Myocyte (in vitro differentiated cells): ENCODE results near the gene ODAD4. TPM values are rescaled to one million over a fixed set of nuclear protein-coding genes. Genes with fewer than 3 reads are reported as not detected.
A peak's percentile ranks its signal among the peaks of the same experiment; 100 is the strongest.

Experiments
- DNase-seq: peaks from one replicate; pipeline ENCODE4 v3.0.0-alpha.2; 2012; ENCODE audit warnings: low read depth
- total RNA-seq: library from RNA; depleted of rRNA; stranded (reverse); fragments of >200 nt; gene quantifications from 2 replicates; pipeline ENCODE4 v1.2.3, GENCODE V29; 2014

Gene ODAD4
- total RNA-seq, 1 donor from 2014 or later = 1.8 TPM

DNA sequence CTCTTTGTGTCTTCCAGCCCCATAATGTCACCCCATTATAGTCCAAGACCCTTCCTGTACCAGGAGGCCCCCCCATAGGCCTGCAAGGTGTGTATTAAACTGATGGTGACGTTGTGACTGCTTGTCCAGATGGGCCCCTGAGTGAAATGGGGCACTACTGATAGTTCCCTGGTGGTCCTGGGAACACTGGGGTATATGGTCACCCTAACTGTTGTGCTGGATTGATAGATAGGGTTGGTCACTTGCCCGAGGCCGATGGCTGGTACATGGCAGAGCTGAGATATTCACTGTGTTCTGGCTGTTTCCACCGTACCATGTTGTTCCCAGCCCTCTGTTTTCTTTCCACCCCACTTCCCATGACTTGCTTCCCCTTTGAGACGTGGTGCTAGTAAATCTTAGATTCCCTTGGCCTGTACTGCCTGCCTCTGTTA is 40.5 kb downstream of the ODAD4 start:
- DNase-seq = no peak

DNA sequence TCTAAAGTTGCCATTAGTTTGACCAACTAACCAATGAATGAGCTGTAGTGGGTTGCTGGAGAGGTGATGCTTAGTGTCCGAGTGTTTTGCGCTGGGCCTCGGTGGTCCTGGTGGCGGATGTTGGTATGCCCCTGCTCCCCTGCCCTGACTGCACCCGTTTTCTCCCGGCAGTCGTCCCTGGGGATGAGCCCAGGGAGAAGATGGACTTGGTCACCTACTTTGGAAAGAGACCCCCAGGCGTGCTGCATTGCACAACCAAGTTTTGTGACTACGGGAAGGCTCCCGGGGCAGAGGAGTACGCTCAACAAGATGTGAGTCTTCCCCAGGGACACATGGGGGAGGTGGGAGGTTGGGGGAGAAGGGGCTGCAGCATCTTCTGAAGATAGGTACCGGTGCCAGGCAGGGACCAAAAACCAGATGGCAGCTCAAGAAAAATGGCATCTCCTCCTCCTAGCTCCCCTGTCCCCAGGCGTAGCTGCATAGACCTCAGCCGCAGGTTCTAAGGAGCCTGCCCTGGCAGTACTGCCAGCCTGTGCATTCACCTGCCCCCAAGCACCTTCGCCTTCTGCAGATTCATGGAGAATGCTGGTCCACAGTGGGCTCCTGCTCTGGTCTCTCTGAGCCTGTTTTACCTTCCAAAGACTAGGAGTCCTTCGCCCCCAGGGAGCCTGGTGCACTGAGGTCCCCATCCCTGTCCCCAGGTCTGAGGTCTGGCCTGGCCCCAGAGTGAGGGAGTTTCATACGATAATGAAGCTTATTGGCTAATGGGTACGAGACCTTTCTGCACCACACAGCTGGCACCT is 41.5 kb downstream of the ODAD4 start:
- no peak for DNase-seq

DNA sequence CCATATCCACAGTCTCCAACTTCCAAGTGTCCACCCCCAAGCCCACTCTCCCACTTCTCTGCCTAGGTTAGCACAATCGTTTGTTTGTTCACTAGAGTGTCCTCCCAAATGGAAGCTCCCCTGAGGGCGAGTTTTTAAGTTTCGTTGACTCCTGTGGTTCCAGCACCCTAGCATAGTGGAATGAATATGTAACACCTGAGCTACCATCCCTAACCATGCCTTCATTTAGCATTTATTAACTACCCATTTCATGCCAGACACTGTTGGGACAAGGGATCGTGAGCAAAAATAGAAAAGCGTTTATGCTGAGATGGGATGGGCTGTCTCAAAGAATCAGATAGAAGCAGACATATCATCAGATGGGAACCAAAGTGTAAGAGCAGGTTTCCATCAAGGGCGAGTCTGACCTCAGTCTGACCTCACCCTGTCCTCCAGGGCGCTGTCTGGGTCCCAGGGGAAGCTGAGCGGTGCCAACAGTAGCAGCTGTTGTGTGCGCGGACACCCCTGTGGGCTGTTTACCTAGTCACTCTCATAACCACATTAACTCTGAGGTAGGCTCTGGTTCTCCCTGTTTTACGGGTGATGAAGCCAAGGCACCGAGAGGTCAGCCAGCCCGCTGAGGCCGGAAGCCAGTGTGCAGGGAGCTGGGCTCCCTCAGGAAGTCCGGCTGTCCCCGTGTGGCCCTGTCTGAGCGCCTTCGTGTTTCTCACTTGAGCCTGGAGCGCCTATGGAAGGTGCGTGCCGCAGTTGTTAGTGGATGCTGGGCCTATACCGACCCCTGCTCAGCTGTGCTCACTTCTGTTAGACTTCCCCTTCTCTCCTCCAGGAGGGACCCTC is 42.4 kb downstream of the ODAD4 start:
- DNase-seq = peak; percentile 89

DNA sequence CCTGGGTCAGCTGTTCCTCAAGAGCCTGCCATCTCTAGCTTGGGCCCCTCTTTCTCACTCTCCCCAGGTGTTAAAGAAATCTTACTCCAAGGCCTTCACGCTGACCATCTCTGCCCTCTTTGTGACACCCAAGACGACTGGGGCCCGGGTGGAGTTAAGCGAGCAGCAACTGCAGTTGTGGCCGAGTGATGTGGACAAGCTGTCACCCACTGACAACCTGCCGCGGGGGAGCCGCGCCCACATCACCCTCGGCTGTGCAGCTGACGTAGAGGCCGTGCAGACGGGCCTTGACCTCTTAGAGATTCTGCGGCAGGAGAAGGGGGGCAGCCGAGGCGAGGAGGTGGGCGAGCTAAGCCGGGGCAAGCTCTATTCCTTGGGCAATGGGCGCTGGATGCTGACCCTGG is 43.0 kb downstream of the ODAD4 start:
- peak; percentile 78 for DNase-seq

DNA sequence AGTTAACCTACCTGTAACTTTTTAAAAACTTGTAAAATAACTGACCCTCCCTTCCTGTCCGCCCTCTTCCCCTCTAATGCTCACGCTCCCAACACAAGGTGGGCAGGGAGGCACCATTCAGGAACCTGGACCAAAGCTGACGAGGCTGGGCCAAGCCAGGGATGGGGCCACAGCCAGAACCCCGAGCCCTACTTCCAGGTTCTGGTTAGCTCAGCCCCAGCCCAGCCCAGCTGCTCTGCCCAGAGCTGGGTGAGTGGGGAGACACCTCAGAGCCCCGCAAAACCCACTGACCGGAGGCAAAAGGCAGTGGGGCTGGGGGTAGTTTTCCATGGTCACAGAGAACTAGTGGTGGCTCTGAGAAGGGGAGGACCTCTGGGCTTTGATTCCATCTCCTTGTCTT is 43.6 kb downstream of the ODAD4 start:
- no peak for DNase-seq

DNA sequence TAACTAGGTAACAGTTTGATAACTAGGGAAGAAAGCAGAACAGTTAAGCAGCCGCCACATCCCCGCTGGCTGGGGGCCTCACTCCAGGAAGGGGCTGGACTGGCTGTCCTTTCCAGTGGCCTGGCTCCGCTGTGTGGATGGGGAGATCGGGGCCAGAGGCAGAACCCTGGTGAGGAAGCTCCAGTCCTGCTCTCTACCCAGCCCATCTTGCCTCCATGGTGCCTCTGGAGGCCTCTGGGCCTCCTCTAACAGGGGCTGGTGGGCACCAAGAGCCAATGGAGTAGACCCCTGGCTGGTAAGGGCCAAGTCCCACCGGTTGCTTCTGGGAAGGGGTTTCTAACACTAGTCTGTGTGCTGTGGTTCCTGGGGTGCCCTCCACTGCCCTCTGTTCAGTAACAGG is 44.2 kb downstream of the ODAD4 start:
- DNase-seq = no peak

DNA sequence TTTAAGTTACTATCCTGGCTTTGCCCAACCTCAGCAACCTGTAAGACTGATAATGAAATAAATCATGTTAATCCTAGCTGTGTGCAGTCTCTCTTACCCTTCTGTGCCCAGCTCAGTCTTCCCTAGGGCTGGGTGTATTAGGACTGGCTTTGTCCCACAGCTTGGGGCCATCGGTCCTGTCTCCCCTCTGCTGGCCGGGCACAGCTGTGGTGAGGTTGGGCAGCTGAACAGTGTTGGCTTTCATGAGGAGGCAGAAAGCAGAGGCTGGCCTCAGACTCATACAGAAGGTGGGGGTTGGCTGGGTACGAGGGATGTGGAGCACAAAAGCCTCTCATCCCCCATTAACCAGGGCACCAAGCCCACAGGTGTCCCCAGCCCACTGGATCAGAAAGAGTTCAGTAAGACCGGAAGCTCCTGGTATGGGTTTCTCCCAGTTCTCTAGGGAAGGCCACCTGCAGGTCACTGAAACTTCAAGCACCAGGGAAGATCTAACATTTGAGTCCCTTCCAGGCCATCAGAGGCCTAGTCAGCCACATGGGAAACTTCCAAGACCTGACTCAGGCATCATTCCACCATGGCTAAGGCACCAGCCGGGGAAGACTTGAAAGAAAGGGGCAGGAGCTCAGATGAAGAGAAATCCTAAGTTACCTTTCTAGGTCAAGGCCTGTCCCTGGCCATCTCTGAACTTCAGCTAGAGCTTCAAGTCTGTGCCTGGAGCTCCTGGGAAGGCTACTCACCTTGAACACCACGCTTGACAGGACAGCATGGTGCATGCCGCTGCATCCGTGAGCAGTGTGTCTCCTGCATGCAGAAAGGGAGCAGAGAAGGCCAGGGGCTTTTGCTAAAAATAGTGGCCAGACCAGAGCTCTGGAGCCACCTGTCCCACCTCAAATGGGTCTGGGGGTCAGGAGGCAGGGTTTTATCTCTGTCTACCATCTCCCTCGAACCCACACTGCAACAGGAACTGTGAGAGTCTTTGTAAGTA is 45.0 kb downstream of the ODAD4 start:
- peak; percentile 49 for DNase-seq

DNA sequence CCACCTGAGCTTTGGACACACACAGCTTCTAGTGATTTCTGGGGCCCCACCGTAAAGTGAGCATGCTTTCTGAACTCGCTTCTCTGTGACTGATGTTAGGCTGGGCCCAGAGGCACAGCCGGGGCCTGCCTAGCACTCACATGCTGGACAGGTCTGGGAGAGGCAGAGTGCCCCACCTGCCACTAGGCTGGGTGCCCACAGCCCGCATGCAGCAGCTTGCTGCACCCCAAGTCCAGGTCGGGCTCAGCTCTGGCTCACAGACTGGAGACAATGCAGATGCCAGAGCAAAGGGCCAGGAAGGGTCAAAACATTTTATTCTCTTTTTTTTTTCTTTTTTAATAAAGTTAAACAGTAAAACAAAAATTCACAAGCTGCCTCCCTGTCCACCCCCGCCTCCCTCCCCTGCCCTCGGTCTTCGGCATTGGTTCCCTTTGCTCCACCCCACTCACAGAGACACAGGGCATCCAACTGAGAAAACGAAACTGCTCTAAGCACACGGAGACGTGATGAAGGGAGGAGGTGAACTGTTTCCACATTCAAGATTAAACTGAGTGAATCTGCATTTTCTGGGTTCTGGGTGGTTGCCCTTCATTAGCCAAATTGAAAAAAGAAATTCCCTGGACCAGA is 45.8 kb downstream of the ODAD4 start:
- DNase-seq = no peak

DNA sequence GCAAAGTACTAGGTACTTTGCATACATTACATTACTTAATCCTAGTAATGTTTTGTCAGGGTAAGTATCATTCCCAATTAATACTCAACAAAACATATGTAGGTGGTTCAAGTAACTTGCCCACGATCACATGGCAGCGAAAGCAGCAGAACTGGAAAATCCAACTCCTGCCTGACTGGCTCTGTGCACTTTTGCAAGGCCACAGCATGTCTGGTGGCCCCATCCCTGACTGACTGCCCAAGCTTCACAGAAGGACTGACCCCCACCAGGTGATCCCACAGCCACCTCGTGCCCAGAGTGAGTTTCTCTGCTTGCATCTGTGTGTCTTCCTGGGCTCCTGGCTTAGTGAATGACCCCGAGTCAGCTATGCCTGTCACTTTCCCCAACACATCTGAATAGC is 47.6 kb downstream of the ODAD4 start:
- DNase-seq = no peak

DNA sequence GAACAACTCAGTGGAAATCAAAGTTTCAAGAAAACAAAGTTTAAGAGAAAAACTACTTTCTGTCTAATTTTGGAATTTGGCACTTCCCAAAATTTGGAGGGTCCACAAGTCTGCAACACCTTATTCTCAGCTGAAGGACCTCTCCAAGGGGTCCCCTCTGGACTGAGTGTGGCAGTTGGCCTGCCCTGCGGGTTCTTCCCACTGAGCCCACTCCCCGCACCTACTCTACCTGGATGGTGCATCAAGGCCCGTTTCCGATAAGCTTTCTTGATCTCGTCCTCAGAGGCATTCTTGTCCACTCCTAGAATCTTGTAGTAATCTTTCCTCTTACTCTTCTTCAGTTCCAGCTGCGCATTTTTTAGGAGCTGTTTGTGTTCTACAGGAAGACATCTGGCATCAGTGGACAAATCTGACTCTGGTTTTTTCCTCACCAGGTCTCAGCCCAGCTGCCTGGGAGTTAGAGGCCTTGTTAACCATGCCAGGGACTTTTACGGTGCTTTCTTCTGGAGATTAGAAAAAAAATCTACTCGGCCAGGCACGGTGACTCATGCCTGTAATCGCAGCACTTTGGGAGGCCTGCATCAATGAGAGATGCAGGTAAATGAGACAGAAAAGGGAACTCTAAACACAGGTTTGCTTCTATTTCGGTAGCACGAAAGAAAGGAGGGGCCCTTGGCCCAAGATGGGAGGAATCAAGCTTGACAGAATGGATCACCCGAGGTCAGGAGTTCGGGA is 51.8 kb downstream of the ODAD4 start:
- no peak for DNase-seq

DNA sequence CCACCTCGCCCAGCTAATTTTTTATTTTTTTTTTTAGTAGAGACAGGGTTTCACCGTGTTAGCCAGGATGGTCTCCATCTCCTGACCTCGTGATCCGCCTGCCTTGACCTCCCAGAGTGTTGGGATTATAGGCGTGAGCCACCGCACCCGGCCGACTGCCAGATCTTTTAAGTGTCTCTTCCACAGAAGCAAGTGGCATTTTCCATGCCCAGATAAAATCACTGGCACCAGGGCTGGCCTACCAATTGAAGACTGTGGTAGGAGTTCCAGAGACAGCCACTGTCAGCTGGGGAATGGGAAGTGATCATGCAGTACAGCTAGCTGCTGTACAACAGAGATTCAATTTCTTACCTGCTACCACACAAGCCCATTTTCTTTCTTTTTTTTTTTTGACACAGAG is 54.0 kb downstream of the ODAD4 start:
- no peak for DNase-seq

DNA sequence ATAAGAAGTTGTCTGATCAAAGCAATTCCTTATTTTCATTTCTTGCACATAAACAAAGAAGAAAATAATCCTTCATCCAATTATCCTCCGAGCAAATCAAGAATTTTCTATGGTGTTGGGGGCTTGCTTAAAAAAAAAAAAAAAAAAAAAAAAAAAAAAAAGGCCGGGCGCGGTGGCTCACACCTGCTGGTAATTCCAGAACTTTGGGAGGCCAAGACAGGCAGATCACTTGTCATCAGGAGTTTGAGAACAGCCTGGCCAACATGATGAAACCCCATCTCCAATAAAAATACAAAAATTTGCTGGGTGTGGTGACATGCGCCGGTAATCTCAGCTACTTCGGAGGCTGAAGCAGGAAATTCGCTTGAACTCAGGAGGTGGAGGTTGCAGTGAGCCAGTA is 55.5 kb downstream of the ODAD4 start:
- DNase-seq = no peak

DNA sequence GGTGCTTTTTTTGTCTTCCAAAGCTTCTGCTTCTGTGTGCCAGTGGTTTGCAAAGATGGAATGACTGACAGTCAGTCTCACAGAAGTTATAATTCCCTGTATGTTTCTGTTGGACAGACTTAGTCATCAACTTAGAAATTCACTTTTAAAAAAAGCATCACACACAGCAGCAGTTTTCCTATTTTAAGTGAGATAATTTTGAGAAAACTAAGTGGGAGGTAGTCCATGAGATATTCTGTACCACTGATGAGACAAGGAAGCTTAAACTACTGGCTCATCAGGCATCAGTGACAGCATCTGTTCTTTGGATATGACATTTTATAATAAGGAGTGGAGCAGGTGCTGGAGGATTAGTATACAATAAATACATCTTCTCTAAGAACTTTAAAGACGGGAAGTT is 56.2 kb downstream of the ODAD4 start:
- DNase-seq = no peak

DNA sequence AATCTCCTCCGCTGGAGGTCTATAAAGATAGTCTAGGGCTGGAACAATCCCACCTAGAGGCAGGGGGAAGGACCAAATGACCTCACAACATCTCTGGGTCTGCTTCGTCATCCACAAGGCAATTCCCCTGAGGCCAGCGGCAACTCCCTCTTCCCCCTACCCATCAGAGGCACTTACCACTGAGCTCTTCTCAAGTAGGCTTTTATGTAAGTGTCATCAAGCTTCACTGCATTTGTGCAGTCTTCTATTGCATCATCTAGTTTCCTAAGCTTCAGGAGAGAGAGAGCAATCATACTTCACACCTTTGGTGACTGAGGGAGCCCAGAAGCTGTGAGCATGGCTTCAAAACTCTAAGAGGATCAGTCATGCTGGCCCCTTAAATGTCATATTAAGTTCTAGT is 57.2 kb downstream of the ODAD4 start:
- no peak for DNase-seq

DNA sequence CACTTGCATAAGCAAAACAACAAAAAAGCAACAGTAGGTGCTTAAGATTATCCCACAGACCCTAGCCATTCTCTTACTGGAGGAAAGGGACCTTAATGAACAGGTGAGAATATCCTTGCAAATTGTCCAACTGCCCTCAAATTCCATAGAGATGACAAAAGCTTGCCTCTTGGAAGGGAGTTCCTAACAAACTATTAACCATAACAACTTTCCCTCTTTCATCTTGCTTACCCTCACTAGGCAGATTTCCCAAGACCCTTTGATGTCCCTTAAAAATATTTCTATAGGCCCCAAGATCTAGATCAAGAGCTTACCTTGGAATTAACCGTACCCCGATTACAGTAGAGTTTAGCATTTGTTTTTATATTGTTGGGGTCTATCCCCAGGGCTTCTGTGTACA is 58.0 kb downstream of the ODAD4 start:
- DNase-seq = no peak

DNA sequence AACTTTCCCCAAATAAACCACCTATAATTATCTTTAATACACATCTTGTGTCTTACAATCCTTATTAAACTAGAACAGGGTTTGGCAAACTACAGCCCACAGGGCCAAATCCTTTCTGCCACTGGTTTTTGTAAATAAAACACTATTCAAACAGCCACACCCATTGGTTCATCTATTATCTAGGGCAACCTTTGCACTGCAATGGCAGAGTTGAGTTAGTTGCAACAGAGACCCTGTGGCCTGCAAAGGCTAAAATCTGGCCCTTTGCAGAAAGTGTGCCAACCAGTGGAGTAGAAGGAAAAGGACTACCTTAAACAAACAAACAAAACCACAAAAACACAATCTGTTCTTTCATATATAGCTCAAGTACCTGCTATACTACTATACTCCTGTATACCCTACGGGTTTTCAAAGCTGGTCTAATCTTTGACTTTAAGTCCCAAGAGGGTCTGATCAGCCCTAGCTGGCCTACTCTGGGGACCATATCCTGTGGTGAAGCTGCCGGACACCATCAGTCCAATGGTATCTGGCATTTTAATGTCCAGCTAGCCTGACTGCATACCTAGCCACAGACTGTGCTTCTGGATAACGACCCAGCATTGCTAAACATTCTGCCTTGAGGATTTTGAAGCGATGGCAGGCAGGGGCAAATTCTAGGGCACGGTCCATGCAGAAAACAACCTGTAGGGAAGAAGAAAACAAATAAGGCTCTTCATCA is 59.4 kb downstream of the ODAD4 start:
- no peak for DNase-seq

DNA sequence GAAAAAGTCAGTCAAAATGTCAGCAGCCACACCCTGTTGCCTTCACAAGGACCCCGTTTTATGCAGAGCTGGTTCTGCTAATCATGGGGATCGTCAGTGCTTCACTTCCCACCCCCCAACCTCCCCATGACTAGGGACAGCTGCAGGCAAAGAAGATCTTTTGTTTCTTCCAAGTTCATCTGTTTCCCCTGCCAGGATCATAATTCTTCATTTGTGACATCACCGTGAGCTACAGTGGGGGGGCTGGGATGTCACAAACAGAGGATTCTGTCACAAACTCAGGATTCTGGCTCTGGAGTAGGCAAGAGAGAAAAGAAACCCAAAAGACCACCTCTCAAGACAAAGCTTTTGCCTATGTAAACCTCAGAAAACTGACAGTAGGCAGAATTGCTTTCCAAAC is 62.2 kb downstream of the ODAD4 start:
- peak; percentile 86 for DNase-seq

DNA sequence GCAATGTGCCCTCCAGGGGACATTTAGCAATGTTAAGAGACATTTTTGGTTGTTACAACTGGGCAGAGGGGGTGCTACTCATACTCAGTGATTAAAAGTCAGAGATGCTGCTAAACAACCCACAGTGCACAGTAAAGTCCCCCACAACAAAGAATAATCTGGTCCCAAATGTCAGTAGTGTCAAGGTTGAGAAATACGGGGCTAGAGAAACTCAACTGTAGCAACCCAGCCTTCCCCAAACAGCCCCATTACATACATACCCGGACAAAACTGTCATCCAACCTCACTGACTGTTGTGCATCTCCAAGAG is 66.4 kb downstream of the ODAD4 start:
- no peak for DNase-seq

DNA sequence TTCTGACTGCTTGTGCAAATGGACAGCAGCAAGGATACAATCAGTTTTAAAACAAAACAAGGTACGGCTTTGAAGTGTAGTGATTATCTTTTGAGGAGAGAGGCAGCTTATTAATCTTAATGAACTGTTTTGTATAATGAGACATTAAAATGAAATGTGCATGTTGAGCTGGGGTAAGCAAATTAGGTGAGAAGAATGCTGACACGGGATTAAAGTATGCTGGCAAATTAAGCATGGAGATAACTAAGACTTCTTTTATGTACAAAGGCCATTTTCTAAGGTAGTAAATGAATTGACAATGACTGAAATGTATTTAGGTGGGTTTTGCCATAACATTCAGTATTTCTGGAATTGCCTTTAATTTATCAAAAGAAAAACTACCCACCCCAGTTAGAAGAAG is 68.1 kb downstream of the ODAD4 start:
- DNase-seq = no peak
